ENCODE measurements around the gene SYNDIG1. TPM values are rescaled to one million over a fixed set of nuclear protein-coding genes. Genes with fewer than 3 reads are reported as not detected.

SYNDIG1 gene
- total RNA-seq, 1 donor from 2014 or later: 0.19 TPM

GRCh38 chr20:24531202-24531601 lies 61.8 kb downstream of the SYNDIG1 start:
- no peaks in the 10 kb centered on the region for H3K36me3 Mint-ChIP-seq (ENCODE audit: insufficient read depth)
- no peak for TF ChIP-seq CTCF (IDR thresholded peaks at IDR 0.05; ENCODE audit: unreplicated experiment)

GRCh38 chr20:24531631-24532419 lies 62.4 kb downstream of the SYNDIG1 start:
- Mint-ChIP-seq H3K4me3 (ENCODE audit: low read depth) (no peak overlapping the region), H3K36me3 (ENCODE audit: insufficient read depth) (no peaks in the 10 kb centered on the region), H3K9me3 (ENCODE audit: low read depth) (peaks cover 3% of the 10 kb centered on the region), H3K4me1 (ENCODE audit: low read depth) (peaks cover 3% of the 10 kb centered on the region), H3K27ac (no peak overlapping the region), H3K27me3 (no peaks in the 10 kb centered on the region)
- DNase-seq (ENCODE audit: low spot score, unreplicated experiment): no peak
- TF ChIP-seq CTCF (IDR thresholded peaks at IDR 0.05; ENCODE audit: unreplicated experiment): no peak

More at GRCh38 chr20:24531202-24531601, 61.8 kb downstream of the SYNDIG1 start:
- Mint-ChIP-seq H3K9me3 (ENCODE audit: low read depth) (peaks cover 3% of the 10 kb centered on the region), H3K4me3 (ENCODE audit: low read depth) (no peak overlapping the region), H3K27me3 (no peaks in the 10 kb centered on the region), H3K4me1 (ENCODE audit: low read depth) (peaks cover 3% of the 10 kb centered on the region), H3K27ac (no peak overlapping the region)
- DNase-seq (ENCODE audit: low spot score, unreplicated experiment): no peak

GRCh38 chr20:24533449-24533848 lies 64.0 kb downstream of the SYNDIG1 start:
- Mint-ChIP-seq H3K4me1 (ENCODE audit: low read depth) (peaks cover 3% of the 10 kb centered on the region), H3K36me3 (ENCODE audit: insufficient read depth) (no peaks in the 10 kb centered on the region), H3K27ac (no peak overlapping the region), H3K4me3 (ENCODE audit: low read depth) (no peak overlapping the region), H3K9me3 (ENCODE audit: low read depth) (peaks cover 3% of the 10 kb centered on the region), H3K27me3 (no peaks in the 10 kb centered on the region)
- no peak for DNase-seq (ENCODE audit: low spot score, unreplicated experiment)
- no peak for TF ChIP-seq CTCF (IDR thresholded peaks at IDR 0.05; ENCODE audit: unreplicated experiment)

- H3K9me3 Mint-ChIP-seq (ENCODE audit: low read depth): peaks cover 3% of the 10 kb centered on the region
- no peak for DNase-seq (ENCODE audit: low spot score, unreplicated experiment)
- no peak overlapping the region for H3K4me3 Mint-ChIP-seq (ENCODE audit: low read depth)
- H3K36me3 Mint-ChIP-seq (ENCODE audit: insufficient read depth): no peaks in the 10 kb centered on the region
- H3K27ac Mint-ChIP-seq: no peak overlapping the region
- peaks cover 3% of the 10 kb centered on the region for H3K4me1 Mint-ChIP-seq (ENCODE audit: low read depth)
- no peak for TF ChIP-seq CTCF (IDR thresholded peaks at IDR 0.05; ENCODE audit: unreplicated experiment)
- no peaks in the 10 kb centered on the region for H3K27me3 Mint-ChIP-seq
Observed at GRCh38 chr20:24534282-24534681, 64.9 kb downstream of the SYNDIG1 start.

GRCh38 chr20:24535941-24536730 lies 66.7 kb downstream of the SYNDIG1 start:
- Mint-ChIP-seq H3K4me1 (ENCODE audit: low read depth) (no peaks in the 10 kb centered on the region), H3K27ac (no peak overlapping the region), H3K27me3 (no peaks in the 10 kb centered on the region), H3K4me3 (ENCODE audit: low read depth) (no peak overlapping the region), H3K36me3 (ENCODE audit: insufficient read depth) (no peaks in the 10 kb centered on the region), H3K9me3 (ENCODE audit: low read depth) (peaks cover 2% of the 10 kb centered on the region)
- DNase-seq (ENCODE audit: low spot score, unreplicated experiment): no peak
- TF ChIP-seq CTCF (IDR thresholded peaks at IDR 0.05; ENCODE audit: unreplicated experiment): no peak

All from progenitor cell of endocrine pancreas (in vitro differentiated cells).